ENCODE results near the gene RPRML. TPM values are rescaled to one million over a fixed set of nuclear protein-coding genes. Genes with fewer than 3 reads are reported as not detected.

RPRML gene
- total RNA-seq, 1 experiment from 2014 or later: 4.7 TPM

- H3K27ac Mint-ChIP-seq: no peak overlapping the region
- H3K4me3 Mint-ChIP-seq: no peak overlapping the region
- ATAC-seq: no peak
- no peaks in the 10 kb centered on the region for H3K4me1 Mint-ChIP-seq
- no peak for DNase-seq (ENCODE audit: low spot score)
- H3K27me3 Mint-ChIP-seq (ENCODE audit: low read depth): peaks cover 3% of the 10 kb centered on the region; the same call in 1 of the 2 replicates
- no peaks in the 10 kb centered on the region; the same call in 1 of the 2 replicates for H3K36me3 Mint-ChIP-seq
- ChIA-PET CTCF (interaction anchor here (2.9 kb wide), 1 partner anchor 27 kb away, joined by 13 read pairs; no protein-coding TSS in a partner anchor), POLR2A (no interaction called here)
- TF ChIP-seq IRF1 (CRISPR knock-in tag; IDR thresholded peaks at IDR 0.05) (no peak), CBFB (CRISPR knock-in tag; IDR thresholded peaks at IDR 0.05; ENCODE audit: low read depth) (no peak), ZNF416 (CRISPR knock-in tag; IDR thresholded peaks at IDR 0.05) (no peak)
- no peaks in the 10 kb centered on the region for H3K9me3 Mint-ChIP-seq
Measured at GRCh38 chr17:46968896-46969295, 10.2 kb downstream of the RPRML start.

- H3K27me3 Mint-ChIP-seq (ENCODE audit: low read depth): peaks cover 3% of the 10 kb centered on the region; the same call in 1 of the 2 replicates
Measured at GRCh38 chr17:46968224-46968834, 10.7 kb downstream of the RPRML start.

More at GRCh38 chr17:46968224-46968834, 10.7 kb downstream of the RPRML start:
- no peaks in the 10 kb centered on the region for H3K36me3 Mint-ChIP-seq
- no peaks in the 10 kb centered on the region for H3K9me3 Mint-ChIP-seq
- no peak for TF ChIP-seq E2F1 (CRISPR knock-in tag; IDR thresholded peaks at IDR 0.05)
- TF ChIP-seq ZNF532 (CRISPR knock-in tag; IDR thresholded peaks at IDR 0.05; ENCODE audit: borderline replicate concordance): no peak
- TF ChIP-seq JUN (CRISPR knock-in tag; IDR thresholded peaks at IDR 0.05): no peak
- TF ChIP-seq ZBTB43 (CRISPR knock-in tag; IDR thresholded peaks at IDR 0.05): no peak
- TF ChIP-seq CBFB (CRISPR knock-in tag; IDR thresholded peaks at IDR 0.05; ENCODE audit: low read depth): no peak
- no peak for TF ChIP-seq SMAD4 (CRISPR knock-in tag; IDR thresholded peaks at IDR 0.05)
- no peak for TF ChIP-seq USF1 (CRISPR knock-in tag; IDR thresholded peaks at IDR 0.05)
- TF ChIP-seq MXD4 (CRISPR knock-in tag; IDR thresholded peaks at IDR 0.05; ENCODE audit: borderline replicate concordance): no peak
- TF ChIP-seq ZNF121 (CRISPR knock-in tag; IDR thresholded peaks at IDR 0.05): no peak
- no peak overlapping the region for H3K4me3 Mint-ChIP-seq
- ATAC-seq: no peak
- ChIA-PET POLR2A (no interaction called here), CTCF (interaction anchor here (2.9 kb wide), 1 partner anchor 27 kb away, joined by 13 read pairs; no protein-coding TSS in a partner anchor)
- no peaks in the 10 kb centered on the region for H3K4me1 Mint-ChIP-seq
- no peak overlapping the region for H3K27ac Mint-ChIP-seq
- DNase-seq (ENCODE audit: low spot score): no peak

All from WTC11 (cell line).